Measurements from ENCODE around the gene MYMK.

The MYMK gene

GRCh38 chr9:133516256-133516960, 8.4 kb downstream of the MYMK start:
- Histone ChIP-seq H3K4me1 (no peaks in the 10 kb centered on the region), H3K9ac (no peak overlapping the region), H3K27ac (no peak overlapping the region), H2AFZ (no peak overlapping the region), H3K79me2 (no peaks in the 10 kb centered on the region), H3K9me3 (ENCODE audit: control insufficient read depth, low read length) (no peaks in the 10 kb centered on the region), H3K36me3 (ENCODE audit: control insufficient read depth, insufficient read depth, low read length) (no peaks in the 10 kb centered on the region), H3K4me3 (ENCODE audit: low read depth, low read length) (no peak overlapping the region), H3K4me2 (ENCODE audit: low read length) (no peak overlapping the region), H3K27me3 (ENCODE audit: control insufficient read depth, insufficient read depth, low read length) (no peaks in the 10 kb centered on the region)
- no peak for TF ChIP-seq CTCF (IDR thresholded peaks at IDR 0.05)

GRCh38 chr9:133515615-133516255, 9.0 kb downstream of the MYMK start:
- no peaks in the 10 kb centered on the region for H3K79me2 ChIP-seq
- no peak overlapping the region for H3K4me2 ChIP-seq (ENCODE audit: low read length)
- H3K9me3 ChIP-seq (ENCODE audit: control insufficient read depth, low read length): no peaks in the 10 kb centered on the region
- no peaks in the 10 kb centered on the region for H3K27me3 ChIP-seq (ENCODE audit: control insufficient read depth, insufficient read depth, low read length)
- no peak overlapping the region for H2AFZ ChIP-seq
- H3K4me1 ChIP-seq: no peaks in the 10 kb centered on the region
- no peak for TF ChIP-seq CTCF (IDR thresholded peaks at IDR 0.05)
- H3K27ac ChIP-seq: no peak overlapping the region
- no peak overlapping the region for H3K4me3 ChIP-seq (ENCODE audit: low read depth, low read length)
- no peaks in the 10 kb centered on the region for H3K36me3 ChIP-seq (ENCODE audit: control insufficient read depth, insufficient read depth, low read length)
- no peak overlapping the region for H3K9ac ChIP-seq

GRCh38 chr9:133515240-133515610, 9.5 kb downstream of the MYMK start:
- H2AFZ ChIP-seq: no peak overlapping the region
- no peak for TF ChIP-seq CTCF (IDR thresholded peaks at IDR 0.05)
- no peaks in the 10 kb centered on the region for H3K9me3 ChIP-seq (ENCODE audit: control insufficient read depth, low read length)
- no peak overlapping the region for H3K9ac ChIP-seq
- no peak overlapping the region for H3K4me2 ChIP-seq (ENCODE audit: low read length)
- H3K27ac ChIP-seq: no peak overlapping the region
- H3K36me3 ChIP-seq (ENCODE audit: control insufficient read depth, insufficient read depth, low read length): no peaks in the 10 kb centered on the region
- H3K27me3 ChIP-seq (ENCODE audit: control insufficient read depth, insufficient read depth, low read length): no peaks in the 10 kb centered on the region
- no peaks in the 10 kb centered on the region for H3K4me1 ChIP-seq
- H3K4me3 ChIP-seq (ENCODE audit: low read depth, low read length): no peak overlapping the region
- H3K79me2 ChIP-seq: no peaks in the 10 kb centered on the region

- no peak overlapping the region for H3K4me2 ChIP-seq (ENCODE audit: low read length)
- H2AFZ ChIP-seq: no peak overlapping the region
- no peaks in the 10 kb centered on the region for H3K4me1 ChIP-seq
- H3K27ac ChIP-seq: no peak overlapping the region
- no peaks in the 10 kb centered on the region for H3K79me2 ChIP-seq
- H3K9me3 ChIP-seq (ENCODE audit: control insufficient read depth, low read length): no peaks in the 10 kb centered on the region
- no peak for TF ChIP-seq CTCF (IDR thresholded peaks at IDR 0.05)
- no peaks in the 10 kb centered on the region for H3K27me3 ChIP-seq (ENCODE audit: control insufficient read depth, insufficient read depth, low read length)
- no peak overlapping the region for H3K9ac ChIP-seq
- H3K4me3 ChIP-seq (ENCODE audit: low read depth, low read length): no peak overlapping the region
- H3K36me3 ChIP-seq (ENCODE audit: control insufficient read depth, insufficient read depth, low read length): no peaks in the 10 kb centered on the region
Measured at GRCh38 chr9:133514460-133515239, 10.1 kb downstream of the MYMK start.
